ENCODE results near the gene GOT1. TPM values are rescaled to one million over a fixed set of nuclear protein-coding genes. Genes with fewer than 3 reads are reported as not detected.

GOT1 gene
- polyA plus RNA-seq, 1 experiment: 34.5 TPM

DNA sequence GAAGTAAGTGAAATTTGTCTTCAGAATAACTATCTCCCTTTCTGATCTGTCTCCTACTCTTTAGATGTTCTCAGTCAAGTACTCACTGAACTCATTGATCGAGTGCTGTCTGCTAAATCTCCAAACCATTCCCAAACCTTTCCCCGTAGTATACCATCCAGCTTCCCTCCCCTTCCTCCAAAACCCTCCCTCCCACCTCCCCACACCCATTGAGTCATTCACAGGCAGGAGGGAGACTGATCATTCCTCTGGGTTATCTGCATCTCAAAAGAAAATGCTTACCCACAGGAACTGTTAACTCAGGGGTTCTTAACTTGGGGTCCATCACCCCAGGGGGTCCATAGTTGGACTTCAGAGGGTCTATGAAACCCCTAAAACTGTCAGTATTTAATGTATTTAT, 37.4 kb downstream of the GOT1 start:
- Histone ChIP-seq H3K4me3 (ENCODE audit: low read depth, low read length) (no peak overlapping the region), H3K27me3 (ENCODE audit: control insufficient read depth, insufficient read depth, low read length) (peaks cover 4% of the 10 kb centered on the region), H3K9me3 (ENCODE audit: control insufficient read depth, insufficient read depth, low read length) (no peaks in the 10 kb centered on the region; the same call in 1 of the 2 replicates), H3K27ac (ENCODE audit: low read depth, low read length) (no peak overlapping the region)
- POLR2A ChIA-PET: no interaction called here
- TF ChIP-seq, protein P1, sequence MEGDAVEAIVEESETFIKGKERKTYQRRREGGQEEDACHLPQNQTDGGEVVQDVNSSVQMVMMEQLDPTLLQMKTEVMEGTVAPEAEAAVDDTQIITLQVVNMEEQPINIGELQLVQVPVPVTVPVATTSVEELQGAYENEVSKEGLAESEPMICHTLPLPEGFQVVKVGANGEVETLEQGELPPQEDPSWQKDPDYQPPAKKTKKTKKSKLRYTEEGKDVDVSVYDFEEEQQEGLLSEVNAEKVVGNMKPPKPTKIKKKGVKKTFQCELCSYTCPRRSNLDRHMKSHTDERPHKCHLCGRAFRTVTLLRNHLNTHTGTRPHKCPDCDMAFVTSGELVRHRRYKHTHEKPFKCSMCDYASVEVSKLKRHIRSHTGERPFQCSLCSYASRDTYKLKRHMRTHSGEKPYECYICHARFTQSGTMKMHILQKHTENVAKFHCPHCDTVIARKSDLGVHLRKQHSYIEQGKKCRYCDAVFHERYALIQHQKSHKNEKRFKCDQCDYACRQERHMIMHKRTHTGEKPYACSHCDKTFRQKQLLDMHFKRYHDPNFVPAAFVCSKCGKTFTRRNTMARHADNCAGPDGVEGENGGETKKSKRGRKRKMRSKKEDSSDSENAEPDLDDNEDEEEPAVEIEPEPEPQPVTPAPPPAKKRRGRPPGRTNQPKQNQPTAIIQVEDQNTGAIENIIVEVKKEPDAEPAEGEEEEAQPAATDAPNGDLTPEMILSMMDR (IDR thresholded peaks at IDR 0.05; ENCODE audit: low read depth, low read length): no peak
- CTCF ChIA-PET: interaction anchor here (0.7 to 4.5 kb wide), 17 partner anchors 10 to 319 kb away, joined by 3 to 73 read pairs (median 5); partner anchors contain the start of gene GOT1
- no peak for DNase-seq (ENCODE audit: low read depth, low spot score)

DNA sequence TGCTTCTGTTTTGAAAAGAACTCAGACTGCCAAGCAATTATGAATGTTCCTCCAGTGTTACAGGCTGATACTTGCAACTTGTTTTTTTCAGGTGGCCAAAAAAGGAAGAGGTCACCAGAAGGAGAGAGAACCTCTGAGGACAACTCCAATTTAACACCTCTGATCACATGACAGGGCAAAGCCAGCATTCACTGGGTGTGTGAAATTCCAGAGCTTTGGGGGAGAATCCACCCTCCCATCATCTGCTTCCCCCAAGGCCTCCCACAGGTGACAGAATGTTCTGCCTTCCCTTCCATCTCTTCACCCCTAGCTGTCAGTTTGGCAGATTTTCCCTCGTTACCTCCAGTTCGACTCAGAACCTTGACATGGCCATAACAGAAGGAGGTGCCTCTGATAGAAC, 39.1 kb downstream of the GOT1 start:
- no peak for DNase-seq (ENCODE audit: low read depth, low spot score)
- H3K4me3 ChIP-seq (ENCODE audit: low read depth, low read length): no peak overlapping the region
- POLR2A ChIA-PET: no interaction called here
- CTCF ChIA-PET: interaction anchor here (0.9 to 4.5 kb wide), 12 partner anchors 9 to 312 kb away, joined by 3 to 73 read pairs (median 6); no protein-coding TSS in a partner anchor
- H3K27me3 ChIP-seq (ENCODE audit: control insufficient read depth, insufficient read depth, low read length): peaks cover 9% of the 10 kb centered on the region
- H3K27ac ChIP-seq (ENCODE audit: low read depth, low read length): no peak overlapping the region
- TF ChIP-seq, protein P1 (IDR thresholded peaks at IDR 0.05; ENCODE audit: low read depth, low read length): no peak
- no peaks in the 10 kb centered on the region; the same call in 1 of the 2 replicates for H3K9me3 ChIP-seq (ENCODE audit: control insufficient read depth, insufficient read depth, low read length)

DNA sequence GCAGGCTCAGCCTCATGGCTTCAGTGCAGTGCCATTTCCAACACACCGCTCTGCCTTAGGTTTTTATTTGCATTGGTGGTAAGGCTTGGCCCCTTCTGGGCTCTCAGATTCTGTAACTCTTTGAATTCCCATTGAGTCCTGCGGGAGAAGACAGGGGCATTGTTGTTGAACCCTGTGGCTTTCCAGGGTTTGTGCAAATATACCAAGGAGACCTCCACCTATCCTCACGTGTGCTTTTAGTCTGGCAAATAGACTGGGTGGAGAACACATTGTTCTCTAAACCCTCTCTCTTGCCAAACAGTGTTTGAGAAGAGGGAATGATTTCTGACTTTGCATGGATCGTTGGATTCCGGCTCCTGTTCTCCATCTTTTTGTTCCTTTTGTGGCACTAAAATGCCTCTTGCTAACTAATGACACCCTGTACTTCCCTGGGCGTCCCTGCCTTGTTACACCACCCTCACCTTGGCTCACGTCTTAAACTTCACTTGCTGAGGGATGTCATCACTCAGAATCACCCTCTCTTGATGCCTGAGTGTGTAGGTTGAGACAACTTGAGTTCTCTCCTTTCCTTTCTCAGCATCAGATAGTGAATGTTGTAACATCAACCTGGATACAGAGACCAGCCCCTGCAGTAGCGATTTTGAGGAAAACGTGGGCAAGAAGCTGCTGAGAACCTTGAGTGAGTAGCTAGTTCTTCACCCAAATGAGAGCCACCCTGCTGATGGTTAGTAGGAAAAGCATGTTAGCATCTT, 40.5 kb downstream of the GOT1 start:
- TF ChIP-seq, protein P1 (IDR thresholded peaks at IDR 0.05; ENCODE audit: low read depth, low read length): no peak
- peaks cover 18% of the 10 kb centered on the region for H3K27me3 ChIP-seq (ENCODE audit: control insufficient read depth, insufficient read depth, low read length)
- H3K27ac ChIP-seq (ENCODE audit: low read depth, low read length): no peak overlapping the region
- no peak for DNase-seq (ENCODE audit: low read depth, low spot score)
- no peaks in the 10 kb centered on the region; the same call in 1 of the 2 replicates for H3K9me3 ChIP-seq (ENCODE audit: control insufficient read depth, insufficient read depth, low read length)
- no peak overlapping the region for H3K4me3 ChIP-seq (ENCODE audit: low read depth, low read length)
- ChIA-PET POLR2A (no interaction called here), CTCF (interaction anchor here (0.7 to 3.4 kb wide), 5 partner anchors 14 to 226 kb away, joined by 3 to 27 read pairs (median 3); no protein-coding TSS in a partner anchor)

DNA sequence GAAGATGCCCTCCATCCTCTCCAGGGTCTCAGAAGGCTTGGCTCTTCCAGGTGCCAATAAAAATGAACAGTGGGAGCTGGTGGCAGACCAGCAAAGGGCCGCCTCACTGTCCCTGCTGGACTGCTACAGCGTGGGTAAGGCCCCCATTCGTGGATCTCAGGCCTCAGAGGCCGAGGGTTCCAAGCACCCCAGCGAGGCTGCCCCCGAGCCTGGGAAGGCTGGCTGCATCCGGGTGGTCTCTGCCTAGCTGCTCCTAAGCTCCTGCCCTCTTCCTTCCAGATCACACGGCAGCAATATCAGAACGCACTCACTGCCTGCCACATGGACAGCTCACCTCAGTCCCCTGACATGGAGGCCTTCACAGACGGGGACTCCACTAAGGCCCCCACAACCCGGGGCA, 42.9 kb downstream of the GOT1 start:
- H3K9me3 ChIP-seq (ENCODE audit: control insufficient read depth, insufficient read depth, low read length): no peaks in the 10 kb centered on the region
- DNase-seq (ENCODE audit: low read depth, low spot score): no peak
- no peak overlapping the region for H3K4me3 ChIP-seq (ENCODE audit: low read depth, low read length)
- TF ChIP-seq, protein P1 (IDR thresholded peaks at IDR 0.05; ENCODE audit: low read depth, low read length): no peak
- no peak overlapping the region for H3K27ac ChIP-seq (ENCODE audit: low read depth, low read length)
- CTCF ChIA-PET: interaction anchor here (1.7 kb wide), 1 partner anchor 225 kb away, joined by 9 read pairs; no protein-coding TSS in a partner anchor
- peaks cover 18% of the 10 kb centered on the region for H3K27me3 ChIP-seq (ENCODE audit: control insufficient read depth, insufficient read depth, low read length)
- POLR2A ChIA-PET: no interaction called here

DNA sequence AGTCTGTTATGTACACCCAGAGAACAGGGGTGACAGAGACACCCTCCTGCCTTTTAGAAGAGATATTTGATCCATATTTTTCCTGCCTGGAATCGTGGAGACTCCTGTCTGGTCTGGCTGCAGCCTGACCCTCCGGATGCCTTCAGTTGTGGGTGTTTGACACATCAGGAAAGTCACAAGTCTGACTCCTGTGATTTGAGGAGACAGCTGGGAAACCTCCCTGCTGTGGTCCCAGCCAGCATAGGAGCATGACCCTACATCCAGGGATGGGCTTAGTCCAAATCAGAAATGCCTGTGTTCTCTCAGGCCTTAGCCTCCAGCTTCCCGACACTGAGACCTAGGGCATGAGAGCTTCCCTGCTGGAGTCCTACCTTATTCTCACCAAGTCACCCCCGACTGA, 43.4 kb downstream of the GOT1 start:
- no peaks in the 10 kb centered on the region for H3K9me3 ChIP-seq (ENCODE audit: control insufficient read depth, insufficient read depth, low read length)
- ChIA-PET CTCF (no interaction called here), POLR2A (no interaction called here)
- H3K27ac ChIP-seq (ENCODE audit: low read depth, low read length): no peak overlapping the region
- TF ChIP-seq, protein P1 (IDR thresholded peaks at IDR 0.05; ENCODE audit: low read depth, low read length): no peak
- no peak overlapping the region for H3K4me3 ChIP-seq (ENCODE audit: low read depth, low read length)
- H3K27me3 ChIP-seq (ENCODE audit: control insufficient read depth, insufficient read depth, low read length): peaks cover 18% of the 10 kb centered on the region
- DNase-seq (ENCODE audit: low read depth, low spot score): no peak
